ENCODE results near the gene DBH. TPM values are rescaled to one million over a fixed set of nuclear protein-coding genes. Genes with fewer than 3 reads are reported as not detected.

The DBH gene
- total and polyA plus RNA-seq, 10 of the 15 experiments (the other 5 are each of a cell fraction or from before 2014, with no cell fraction given) = not detected

DNA sequence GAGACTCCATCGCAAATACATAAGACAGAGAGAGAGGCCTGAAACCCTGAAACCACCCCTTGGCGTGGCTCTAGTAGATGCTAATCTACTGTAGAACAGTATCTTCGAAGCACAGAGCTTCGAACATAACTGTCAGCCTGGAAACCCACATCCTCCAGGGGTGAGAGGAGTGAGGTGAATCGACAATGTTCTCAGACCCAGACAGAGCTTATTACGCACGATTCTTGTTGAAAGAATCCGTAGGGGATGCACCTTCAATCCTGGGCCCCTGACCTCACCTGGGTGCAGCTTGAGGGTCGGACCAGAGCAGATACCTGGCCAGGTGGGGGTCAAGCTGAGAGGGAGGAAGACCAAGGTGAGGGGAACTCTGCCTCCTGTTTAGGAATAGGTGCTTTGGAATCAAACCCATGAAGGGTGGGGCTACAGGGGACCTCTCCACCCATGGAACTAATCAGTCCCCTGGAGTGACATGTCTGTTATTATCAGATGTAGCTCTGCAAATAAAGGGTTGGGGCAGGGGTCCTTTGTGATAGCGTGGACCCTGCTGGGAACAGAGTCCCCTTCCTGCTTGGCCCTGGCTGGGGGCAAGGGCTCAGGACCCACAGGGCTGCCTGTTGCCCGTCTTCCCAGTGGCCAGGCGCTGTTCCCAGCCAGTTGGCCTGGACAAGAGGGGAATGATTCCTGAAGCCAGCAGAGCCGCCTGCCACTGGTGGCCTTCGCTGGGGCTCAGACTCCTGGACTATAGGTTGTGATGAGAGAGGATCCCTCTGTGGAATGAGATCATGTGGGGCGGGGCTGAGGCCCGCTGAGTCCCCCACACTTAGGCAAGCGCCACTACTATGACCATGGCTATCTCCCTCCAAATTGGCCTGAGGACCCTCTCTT, 41.2 kb downstream of the DBH start (continued):
- no peak for TF ChIP-seq MTA2 (IDR thresholded peaks at IDR 0.05; ENCODE audit: low read depth)

DNA sequence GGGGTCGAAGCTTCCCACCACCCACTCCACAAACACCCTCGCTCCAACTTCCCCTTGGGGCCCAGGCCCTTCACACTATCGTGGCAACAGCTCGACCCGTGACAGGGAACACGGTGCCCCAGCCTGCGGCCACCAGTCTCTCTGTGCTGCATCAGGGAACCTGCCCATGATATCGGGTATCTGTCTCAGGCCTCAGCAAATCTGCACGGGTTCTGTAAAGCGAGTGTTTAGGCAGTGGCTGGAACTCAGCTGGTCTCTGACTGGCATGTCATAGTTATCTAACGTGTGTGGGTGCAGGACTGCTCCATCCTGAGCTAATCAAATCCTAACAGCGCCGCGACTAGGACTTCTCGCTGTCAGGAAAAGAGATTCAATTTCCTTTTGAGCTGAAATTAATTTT, 42.9 kb downstream of the DBH start:
- no TSS peak for BruUV-seq (replicated peaks)
- Histone ChIP-seq H3K4me3 (no peak overlapping the region), H3K27me3 (replicated peaks in 1 of 2; ENCODE audit: control insufficient read depth in 2 of 2, insufficient read depth in 2 of 2, low read length in 1 of 2) (no peaks in the 10 kb centered on the region; a peak in 2 of 4 replicates), H3K79me2 (ENCODE audit: control insufficient read depth, insufficient read depth, low read length) (no peaks in the 10 kb centered on the region), H3K27ac (ENCODE audit: control insufficient read depth, insufficient read depth) (no peak overlapping the region), H3K9me3 (replicated peaks; ENCODE audit: control insufficient read depth, insufficient read depth, low read length) (no peaks in the 10 kb centered on the region), H4K20me1 (ENCODE audit: control insufficient read depth, insufficient read depth) (no peaks in the 10 kb centered on the region), H3K4me2 (ENCODE audit: control insufficient read depth, insufficient read depth) (no peak overlapping the region), H3K9ac (ENCODE audit: control insufficient read depth, insufficient read depth, low read length) (no peak overlapping the region), H2AFZ (ENCODE audit: control insufficient read depth, low read depth, low read length) (no peak overlapping the region), H3K4me1 (ENCODE audit: control insufficient read depth, insufficient read depth, low read length) (no peaks in the 10 kb centered on the region), H3K36me3 (ENCODE audit: control insufficient read depth in 2 of 2, insufficient read depth in 2 of 2, low read length in 1 of 2) (no peaks in the 10 kb centered on the region)
- ATAC-seq (no peak), FAIRE-seq (no peak), DNase-seq (ENCODE audit: low read depth, low spot score) (no peak)
- SMC1A ChIA-PET (ENCODE audit: uncharacterized antibody, unreplicated experiment) = no interaction called here
- RAD21 ChIA-PET (ENCODE audit: unreplicated experiment) = no interaction called here
- TF ChIP-seq ESRRA (IDR thresholded peaks at IDR 0.05; ENCODE audit: low read length) (no peak), ZZZ3 (IDR thresholded peaks at IDR 0.05; ENCODE audit: control insufficient read depth, insufficient read length, low read depth) (no peak), NRF1 (conservative IDR thresholded peaks at IDR 0.05; ENCODE audit: low read depth, low read length) (no peak), RBBP5 (conservative IDR thresholded peaks at IDR 0.05) (no peak), GATAD2B (conservative IDR thresholded peaks at IDR 0.05; ENCODE audit: low read depth) (no peak), BACH1 (IDR thresholded peaks at IDR 0.05; ENCODE audit: borderline replicate concordance) (no peak), ZSCAN29 (IDR thresholded peaks at IDR 0.05) (no peak)
- in situ Hi-C loops (cut with MboI) (no loop called here), intact Hi-C loops (cut with micrococcal nuclease; ENCODE audit: unreplicated experiment) (no loop called here)
- POLR2A ChIA-PET = no interaction called here
- 35% methylated on average over 15 of the region's 15 CpGs for WGBS (ENCODE audit: insufficient coverage, insufficient replicate concordance, low lambda C conversion rate, missing lambda C conversion rate)
- CTCF ChIA-PET = no interaction called here
